GM21528 (cell line): Measurements from ENCODE around the gene FAM222A.

Experiments
- ATAC-seq: cut with Tn5 transposase; IDR thresholded peaks from one replicate; pipeline ENCODE4 v1.9.1; 2021; ENCODE audit warnings: mild to moderate bottlenecking, moderate library complexity; ENCODE audit not compliant: unreplicated experiment, low FRiP score

The FAM222A gene

DNA sequence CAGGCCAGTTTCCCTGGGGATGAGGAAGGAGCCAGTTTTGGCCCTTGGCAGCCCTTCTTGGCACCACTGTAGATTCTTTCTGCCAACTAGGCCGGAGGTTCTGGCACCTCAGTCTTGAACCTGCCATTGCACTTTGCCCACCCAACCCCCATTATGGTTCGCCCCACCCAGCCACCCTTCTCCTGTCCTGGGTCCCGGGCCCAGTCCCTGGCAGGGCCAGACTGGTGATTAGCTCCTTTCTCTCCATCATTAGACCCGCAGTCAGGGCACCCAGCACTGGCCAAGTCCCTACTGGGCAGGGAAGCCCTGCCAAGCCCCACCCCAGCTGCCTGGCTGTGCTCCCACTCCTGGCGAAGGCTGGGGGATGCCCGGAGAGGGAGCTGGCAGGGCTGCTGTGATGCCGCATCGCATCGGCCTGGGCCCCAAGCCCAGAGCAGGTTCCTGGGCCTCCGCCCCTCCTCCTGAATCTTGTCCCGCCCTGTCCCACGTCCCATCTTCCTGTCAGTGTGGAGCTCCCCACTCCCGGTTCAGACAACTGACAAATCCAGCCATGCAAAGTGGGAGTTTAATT lies 9.8 kb downstream of the FAM222A start:
- ATAC-seq = no peak

- ATAC-seq = no peak
Observed at GRCh38 chr12:109724321-109724892, 10.8 kb downstream of the FAM222A start.

DNA sequence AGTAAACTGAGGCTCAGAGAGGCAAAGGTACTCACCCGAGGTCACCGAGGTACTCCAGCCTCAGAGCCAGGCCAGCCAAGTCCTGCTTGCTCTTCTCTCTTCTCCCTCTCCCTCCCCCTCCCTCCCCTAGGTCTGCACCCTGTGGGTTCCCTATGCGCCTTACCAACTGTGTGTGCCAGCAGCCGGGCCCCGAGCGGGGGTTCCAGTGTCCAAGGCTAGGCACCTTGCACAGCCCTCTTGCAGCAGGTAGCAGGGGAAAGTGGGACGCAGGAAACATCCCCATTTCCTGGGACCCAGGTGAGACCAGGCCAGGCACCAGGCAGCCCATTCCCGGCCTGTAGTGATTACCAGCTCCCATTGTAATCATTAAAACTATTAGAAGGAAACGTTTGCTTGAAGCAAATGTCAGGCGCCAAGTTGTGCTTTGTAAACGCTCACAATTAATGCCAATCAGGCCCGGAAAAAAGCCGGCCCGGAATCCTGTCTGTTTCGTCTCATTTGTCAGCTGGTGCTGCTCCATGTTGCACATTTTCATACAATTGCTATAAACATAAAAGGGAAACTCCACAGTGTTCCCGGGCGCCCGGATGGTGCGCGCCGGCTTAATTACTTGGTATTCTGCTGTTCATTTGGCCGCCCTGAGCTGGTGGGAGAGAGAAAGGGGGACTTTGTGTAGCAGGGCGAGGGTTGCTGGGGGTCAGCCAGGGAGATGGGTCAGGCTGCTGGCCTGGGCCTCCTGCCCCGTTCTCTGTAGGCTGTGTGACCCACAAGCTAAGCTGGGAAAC lies 11.9 kb downstream of the FAM222A start:
- ATAC-seq = no peak

- ATAC-seq = no peak
Observed at GRCh38 chr12:109726106-109726497, 12.5 kb downstream of the FAM222A start.

DNA sequence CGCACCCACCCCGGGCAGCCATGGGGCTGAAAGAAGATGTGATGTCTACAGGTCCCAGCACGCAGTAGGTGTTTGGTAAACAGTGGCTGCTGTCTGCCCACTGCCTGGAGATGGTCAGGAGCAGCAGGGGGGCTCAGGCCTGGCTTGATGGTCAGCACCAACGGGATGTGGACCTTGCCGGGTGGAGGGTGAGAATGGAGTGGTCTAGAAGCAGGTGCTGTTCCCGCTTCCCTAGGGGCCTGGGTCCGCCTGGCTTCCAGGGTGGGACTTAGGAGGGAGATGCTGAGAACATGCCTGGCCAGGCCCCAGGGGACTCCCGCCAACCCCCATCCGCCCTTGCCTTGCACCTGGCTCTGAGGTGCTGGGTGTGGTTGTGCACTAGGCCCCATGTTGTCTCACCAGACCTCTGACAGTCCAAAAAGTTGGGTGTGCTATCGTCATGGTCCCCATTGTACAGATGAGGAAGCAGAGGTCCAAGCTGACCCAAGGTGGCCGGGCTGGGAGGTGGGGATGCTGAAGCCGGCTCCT lies 12.9 kb downstream of the FAM222A start:
- ATAC-seq = no peak

- no peak for ATAC-seq
Observed at GRCh38 chr12:109727039-109727723, 13.6 kb downstream of the FAM222A start.

DNA sequence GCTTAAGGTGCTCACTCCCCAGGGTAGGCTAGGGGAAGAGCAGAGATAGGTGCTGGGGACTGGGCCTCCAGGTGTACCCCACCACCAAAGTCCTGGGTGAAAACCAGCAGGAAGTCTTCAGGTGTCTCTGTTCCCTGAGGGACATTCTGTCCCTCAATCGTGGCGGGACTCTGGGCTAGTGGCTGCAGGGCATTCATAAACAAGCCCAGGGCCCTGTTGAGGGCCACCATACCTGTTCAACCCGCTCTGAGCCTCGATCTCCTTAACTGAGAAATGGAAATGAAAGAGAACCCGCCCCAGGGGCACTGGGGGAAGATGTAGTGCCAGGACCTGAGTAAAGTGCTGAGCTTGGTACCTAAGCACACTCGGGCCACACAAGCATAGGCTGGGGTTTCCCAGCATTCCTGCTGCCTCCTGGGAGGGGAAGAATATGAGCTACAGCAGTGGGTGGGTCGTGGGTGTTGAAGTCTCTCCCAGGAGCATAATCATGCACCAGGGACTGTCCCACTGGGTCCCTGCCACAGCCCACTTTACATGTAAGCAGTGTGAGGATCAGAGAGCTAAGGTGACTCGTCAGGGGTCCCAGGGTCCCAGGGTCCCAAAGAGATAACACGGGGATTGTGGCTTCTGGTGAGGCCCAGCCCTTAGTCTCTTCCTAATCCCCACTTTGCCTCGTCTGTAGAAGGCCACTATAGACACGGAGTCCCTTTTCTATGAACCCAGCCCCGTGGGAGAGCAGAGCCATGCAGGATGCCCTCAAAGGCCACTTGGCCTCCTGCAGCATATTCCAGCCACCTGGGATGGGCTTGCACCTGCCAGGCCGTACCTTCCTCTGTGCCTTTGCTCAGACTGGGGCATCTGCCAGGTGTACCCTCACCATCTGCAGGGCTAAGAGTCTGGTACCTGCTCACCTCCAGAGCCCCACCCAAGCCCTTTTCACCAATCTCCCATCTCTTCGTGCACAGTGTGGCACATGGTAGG lies 14.4 kb downstream of the FAM222A start:
- no peak for ATAC-seq

- no peak for ATAC-seq
Observed at GRCh38 chr12:109728921-109729320, 15.3 kb downstream of the FAM222A start.

- no peak for ATAC-seq
Observed at GRCh38 chr12:109729371-109729781, 15.8 kb downstream of the FAM222A start.

DNA sequence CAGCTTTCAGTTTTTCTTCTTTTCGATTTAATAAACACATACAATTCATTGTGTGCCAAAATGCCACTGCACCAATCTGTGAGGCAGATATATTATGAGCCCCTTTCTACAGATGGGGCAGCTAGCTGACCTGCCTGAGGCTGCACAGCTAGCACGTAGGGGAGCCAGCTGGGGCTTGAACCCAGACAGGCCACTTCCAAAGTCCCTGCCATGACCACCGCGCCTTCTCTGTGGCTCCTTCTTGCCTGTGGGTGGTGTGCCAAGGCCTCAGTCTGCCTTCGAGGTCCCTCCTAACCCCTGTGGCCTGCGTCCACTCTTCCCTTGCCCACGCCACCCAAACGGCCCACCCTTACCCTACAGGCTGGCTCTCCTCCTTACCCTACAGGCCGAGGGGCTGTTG lies 16.2 kb downstream of the FAM222A start:
- no peak for ATAC-seq

- ATAC-seq = no peak
Observed at GRCh38 chr12:109730306-109731145, 16.9 kb downstream of the FAM222A start.

- ATAC-seq = no peak
Observed at GRCh38 chr12:109731231-109731731, 17.7 kb downstream of the FAM222A start.

GRCh38 chr12:109731806-109732205 lies 18.2 kb downstream of the FAM222A start:
- ATAC-seq = no peak

DNA sequence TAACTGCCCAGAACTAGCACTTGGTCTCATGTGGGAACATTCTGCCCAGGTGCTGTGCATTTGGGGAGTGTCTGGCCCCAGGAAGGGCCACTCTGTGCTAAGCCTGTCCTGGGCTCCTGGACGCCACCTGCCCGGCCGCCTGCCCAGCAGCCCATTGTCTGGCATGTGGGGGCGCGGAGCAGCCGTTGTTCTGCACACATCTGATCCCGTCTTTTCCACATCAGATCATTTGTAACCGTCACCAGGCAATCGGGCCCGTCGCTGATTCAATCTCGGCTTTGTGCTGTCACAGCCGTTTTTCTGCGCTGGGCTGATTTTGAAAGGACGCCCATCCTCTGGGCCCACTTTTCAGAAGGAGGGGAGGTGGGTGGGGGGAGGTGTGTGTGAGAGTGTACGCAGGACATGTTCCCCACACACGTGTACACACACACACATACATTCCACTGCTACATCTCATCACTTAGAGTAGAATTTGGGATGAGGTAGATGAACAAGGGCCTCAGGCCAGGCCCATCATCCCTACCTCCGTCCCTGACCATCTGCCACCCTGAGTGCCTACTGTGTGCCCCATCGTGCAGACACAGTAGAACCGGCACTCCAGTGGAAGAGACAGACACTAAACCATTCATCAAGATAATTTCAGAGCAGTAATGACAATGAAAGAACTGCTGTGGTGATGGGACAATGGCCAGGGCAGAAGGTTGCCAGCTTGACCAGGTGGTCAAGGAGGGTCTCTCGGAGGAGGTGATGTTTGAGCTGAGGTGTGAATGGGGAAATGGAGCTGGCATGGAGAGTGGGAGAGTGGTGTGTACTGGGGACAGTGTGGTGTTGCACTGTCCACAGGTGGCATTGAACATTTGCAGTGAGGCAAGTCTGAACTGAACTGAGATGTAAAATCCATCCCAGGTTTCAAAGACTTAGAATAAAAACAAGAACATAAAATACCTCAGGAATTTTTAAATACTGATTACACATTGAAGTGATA lies 19.0 kb downstream of the FAM222A start:
- ATAC-seq = no peak

GRCh38 chr12:109734219-109735000 lies 20.8 kb downstream of the FAM222A start:
- no peak for ATAC-seq

GRCh38 chr12:109735051-109735521 lies 21.5 kb downstream of the FAM222A start:
- no peak for ATAC-seq
